Liver (tissue), 3 donors: ENCODE data around the gene UBA1.
A peak's percentile ranks its signal among the peaks of the same experiment; 100 is the strongest.

ENCODE experiments used
- EGR1 ChIP-seq, 2 donors: IDR thresholded peaks; 2 replicates each; pipeline ENCODE4 v1.6.1; 2016 to 2018; ENCODE audit warnings: antibody characterized with exemption in 2 of 2, low read depth in 2 of 2
- FOXA1 ChIP-seq: IDR thresholded peaks from 2 replicates; pipeline ENCODE4 v1.6.1; 2016; ENCODE audit warnings: antibody characterized with exemption
- GABPA ChIP-seq, 2 donors: IDR thresholded peaks in 1 of 2; conservative IDR thresholded peaks in 1 of 2; 2 replicates each; pipeline ENCODE4 v1.6.1; 2016; ENCODE audit warnings: antibody characterized with exemption in 2 of 2, mild to moderate bottlenecking in 1 of 2, moderate library complexity in 1 of 2
- HNF4G ChIP-seq: IDR thresholded peaks from 2 replicates; pipeline ENCODE4 v1.6.1; 2016; ENCODE audit warnings: antibody characterized with exemption
- JUND ChIP-seq, 2 donors: IDR thresholded peaks; 2 replicates each; pipeline ENCODE4 v1.6.1; 2016; ENCODE audit warnings: antibody characterized with exemption in 2 of 2
- RAD21 ChIP-seq, 2 donors: IDR thresholded peaks; 2 replicates each; pipeline ENCODE4 v1.6.1; 2016; ENCODE audit warnings: antibody characterized with exemption in 2 of 2, mild to moderate bottlenecking in 2 of 2
- TAF1 ChIP-seq: conservative IDR thresholded peaks from 2 replicates; pipeline ENCODE4 v1.6.1; 2016; ENCODE audit warnings: antibody characterized with exemption, mild to moderate bottlenecking
- YY1 ChIP-seq: IDR thresholded peaks from 2 replicates; pipeline ENCODE4 v1.6.1; 2016; ENCODE audit warnings: antibody characterized with exemption, mild to moderate bottlenecking
- TF ChIP-seq, protein P1 (sequence below): fragments of 150-350 bp; IDR thresholded peaks from 2 replicates; pipeline ENCODE4 v1.5.1; 2017; ENCODE audit warnings: improper control_type of control experiment, low read depth, low read length; ENCODE audit not compliant: missing input control
- TF ChIP-seq, protein P2 (sequence below): IDR thresholded peaks from 2 replicates; pipeline ENCODE4 v1.6.1; 2016; ENCODE audit warnings: antibody characterized with exemption
- TF ChIP-seq, protein P3 (sequence below): IDR thresholded peaks from 2 replicates; pipeline ENCODE4 v1.6.1; 2016; ENCODE audit warnings: antibody characterized with exemption
- TF ChIP-seq, protein P4 (sequence below): IDR thresholded peaks from 2 replicates; pipeline ENCODE4 v1.6.1; 2016; ENCODE audit warnings: antibody characterized with exemption
- TF ChIP-seq, protein P5 (sequence below): IDR thresholded peaks from 2 replicates; pipeline ENCODE4 v1.6.1; 2016; ENCODE audit warnings: antibody characterized with exemption, mild to moderate bottlenecking
- donor health status: healthy.
- donor health status: healthy.

DNA sequence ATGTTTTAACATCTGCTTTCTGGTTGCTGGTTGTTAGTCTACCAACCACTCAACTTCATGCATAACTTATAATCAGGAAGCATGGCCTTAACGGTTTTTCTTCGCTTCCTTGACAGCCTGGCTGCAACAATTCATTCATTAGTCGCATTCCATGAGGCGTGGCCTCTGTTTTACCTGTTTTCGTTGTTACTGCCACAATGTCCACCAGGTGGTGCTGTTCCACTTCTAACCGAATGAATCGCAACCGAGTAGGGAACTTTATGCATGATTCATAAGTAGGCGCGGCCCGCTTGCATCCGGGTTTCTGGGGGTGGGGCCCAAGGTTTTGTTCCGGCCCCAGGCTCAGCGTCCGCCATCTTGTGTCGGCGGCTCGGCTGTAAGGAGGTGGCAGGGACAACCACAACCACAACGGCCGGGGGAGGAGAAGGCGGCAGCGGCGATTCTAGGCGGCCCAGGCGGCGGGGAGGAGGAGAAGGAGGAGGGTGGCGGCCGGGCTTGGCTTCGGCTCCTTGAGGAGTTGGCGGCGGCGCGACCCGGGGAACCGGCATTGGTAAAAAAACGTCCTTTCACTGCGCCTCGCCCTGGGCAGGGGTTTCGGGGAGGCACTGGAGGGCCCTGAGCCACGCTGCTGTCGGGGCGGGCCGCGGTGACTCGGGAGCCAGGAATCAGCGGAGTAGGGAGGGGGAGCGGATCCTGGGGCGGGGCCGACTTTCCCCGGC, at the start of gene UBA1:
- peak; percentile 98 for TF ChIP-seq YY1
- TF ChIP-seq, protein P1, sequence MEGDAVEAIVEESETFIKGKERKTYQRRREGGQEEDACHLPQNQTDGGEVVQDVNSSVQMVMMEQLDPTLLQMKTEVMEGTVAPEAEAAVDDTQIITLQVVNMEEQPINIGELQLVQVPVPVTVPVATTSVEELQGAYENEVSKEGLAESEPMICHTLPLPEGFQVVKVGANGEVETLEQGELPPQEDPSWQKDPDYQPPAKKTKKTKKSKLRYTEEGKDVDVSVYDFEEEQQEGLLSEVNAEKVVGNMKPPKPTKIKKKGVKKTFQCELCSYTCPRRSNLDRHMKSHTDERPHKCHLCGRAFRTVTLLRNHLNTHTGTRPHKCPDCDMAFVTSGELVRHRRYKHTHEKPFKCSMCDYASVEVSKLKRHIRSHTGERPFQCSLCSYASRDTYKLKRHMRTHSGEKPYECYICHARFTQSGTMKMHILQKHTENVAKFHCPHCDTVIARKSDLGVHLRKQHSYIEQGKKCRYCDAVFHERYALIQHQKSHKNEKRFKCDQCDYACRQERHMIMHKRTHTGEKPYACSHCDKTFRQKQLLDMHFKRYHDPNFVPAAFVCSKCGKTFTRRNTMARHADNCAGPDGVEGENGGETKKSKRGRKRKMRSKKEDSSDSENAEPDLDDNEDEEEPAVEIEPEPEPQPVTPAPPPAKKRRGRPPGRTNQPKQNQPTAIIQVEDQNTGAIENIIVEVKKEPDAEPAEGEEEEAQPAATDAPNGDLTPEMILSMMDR, result peak; percentile 90
- no peak for TF ChIP-seq EGR1 (IDR thresholded peaks at IDR 0.05; ENCODE audit: low read depth in 2 of 2)
- TF ChIP-seq, protein P2, sequence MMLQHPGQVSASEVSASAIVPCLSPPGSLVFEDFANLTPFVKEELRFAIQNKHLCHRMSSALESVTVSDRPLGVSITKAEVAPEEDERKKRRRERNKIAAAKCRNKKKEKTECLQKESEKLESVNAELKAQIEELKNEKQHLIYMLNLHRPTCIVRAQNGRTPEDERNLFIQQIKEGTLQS, result peak; percentile 77
- TF ChIP-seq, protein P3, sequence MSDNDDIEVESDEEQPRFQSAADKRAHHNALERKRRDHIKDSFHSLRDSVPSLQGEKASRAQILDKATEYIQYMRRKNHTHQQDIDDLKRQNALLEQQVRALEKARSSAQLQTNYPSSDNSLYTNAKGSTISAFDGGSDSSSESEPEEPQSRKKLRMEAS, result peak; percentile 50
- TF ChIP-seq RAD21 (IDR thresholded peaks at IDR 0.05), result peak; percentile 93 to 99
- TF ChIP-seq, protein P4, sequence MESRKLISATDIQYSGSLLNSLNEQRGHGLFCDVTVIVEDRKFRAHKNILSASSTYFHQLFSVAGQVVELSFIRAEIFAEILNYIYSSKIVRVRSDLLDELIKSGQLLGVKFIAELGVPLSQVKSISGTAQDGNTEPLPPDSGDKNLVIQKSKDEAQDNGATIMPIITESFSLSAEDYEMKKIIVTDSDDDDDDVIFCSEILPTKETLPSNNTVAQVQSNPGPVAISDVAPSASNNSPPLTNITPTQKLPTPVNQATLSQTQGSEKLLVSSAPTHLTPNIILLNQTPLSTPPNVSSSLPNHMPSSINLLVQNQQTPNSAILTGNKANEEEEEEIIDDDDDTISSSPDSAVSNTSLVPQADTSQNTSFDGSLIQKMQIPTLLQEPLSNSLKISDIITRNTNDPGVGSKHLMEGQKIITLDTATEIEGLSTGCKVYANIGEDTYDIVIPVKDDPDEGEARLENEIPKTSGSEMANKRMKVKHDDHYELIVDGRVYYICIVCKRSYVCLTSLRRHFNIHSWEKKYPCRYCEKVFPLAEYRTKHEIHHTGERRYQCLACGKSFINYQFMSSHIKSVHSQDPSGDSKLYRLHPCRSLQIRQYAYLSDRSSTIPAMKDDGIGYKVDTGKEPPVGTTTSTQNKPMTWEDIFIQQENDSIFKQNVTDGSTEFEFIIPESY, result no peak
- peak; percentile 63 for TF ChIP-seq TAF1
- peak in 1 of 2 donors; percentile 51 for TF ChIP-seq GABPA (IDR thresholded peaks at IDR 0.05 in 1 of 2, conservative IDR thresholded peaks at IDR 0.05 in 1 of 2)
- TF ChIP-seq, protein P5, sequence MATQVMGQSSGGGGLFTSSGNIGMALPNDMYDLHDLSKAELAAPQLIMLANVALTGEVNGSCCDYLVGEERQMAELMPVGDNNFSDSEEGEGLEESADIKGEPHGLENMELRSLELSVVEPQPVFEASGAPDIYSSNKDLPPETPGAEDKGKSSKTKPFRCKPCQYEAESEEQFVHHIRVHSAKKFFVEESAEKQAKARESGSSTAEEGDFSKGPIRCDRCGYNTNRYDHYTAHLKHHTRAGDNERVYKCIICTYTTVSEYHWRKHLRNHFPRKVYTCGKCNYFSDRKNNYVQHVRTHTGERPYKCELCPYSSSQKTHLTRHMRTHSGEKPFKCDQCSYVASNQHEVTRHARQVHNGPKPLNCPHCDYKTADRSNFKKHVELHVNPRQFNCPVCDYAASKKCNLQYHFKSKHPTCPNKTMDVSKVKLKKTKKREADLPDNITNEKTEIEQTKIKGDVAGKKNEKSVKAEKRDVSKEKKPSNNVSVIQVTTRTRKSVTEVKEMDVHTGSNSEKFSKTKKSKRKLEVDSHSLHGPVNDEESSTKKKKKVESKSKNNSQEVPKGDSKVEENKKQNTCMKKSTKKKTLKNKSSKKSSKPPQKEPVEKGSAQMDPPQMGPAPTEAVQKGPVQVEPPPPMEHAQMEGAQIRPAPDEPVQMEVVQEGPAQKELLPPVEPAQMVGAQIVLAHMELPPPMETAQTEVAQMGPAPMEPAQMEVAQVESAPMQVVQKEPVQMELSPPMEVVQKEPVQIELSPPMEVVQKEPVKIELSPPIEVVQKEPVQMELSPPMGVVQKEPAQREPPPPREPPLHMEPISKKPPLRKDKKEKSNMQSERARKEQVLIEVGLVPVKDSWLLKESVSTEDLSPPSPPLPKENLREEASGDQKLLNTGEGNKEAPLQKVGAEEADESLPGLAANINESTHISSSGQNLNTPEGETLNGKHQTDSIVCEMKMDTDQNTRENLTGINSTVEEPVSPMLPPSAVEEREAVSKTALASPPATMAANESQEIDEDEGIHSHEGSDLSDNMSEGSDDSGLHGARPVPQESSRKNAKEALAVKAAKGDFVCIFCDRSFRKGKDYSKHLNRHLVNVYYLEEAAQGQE, result no peak
- peak; percentile 89 to 95 for TF ChIP-seq JUND (IDR thresholded peaks at IDR 0.05)
- no peak for TF ChIP-seq HNF4G
- TF ChIP-seq FOXA1, result no peak
